Measurements from ENCODE around the gene SLC39A11. TPM values are rescaled to one million over a fixed set of nuclear protein-coding genes. Genes with fewer than 3 reads are reported as not detected.

The SLC39A11 gene
- total RNA-seq, 1 experiment from 2014 or later, result 46.4 TPM

DNA sequence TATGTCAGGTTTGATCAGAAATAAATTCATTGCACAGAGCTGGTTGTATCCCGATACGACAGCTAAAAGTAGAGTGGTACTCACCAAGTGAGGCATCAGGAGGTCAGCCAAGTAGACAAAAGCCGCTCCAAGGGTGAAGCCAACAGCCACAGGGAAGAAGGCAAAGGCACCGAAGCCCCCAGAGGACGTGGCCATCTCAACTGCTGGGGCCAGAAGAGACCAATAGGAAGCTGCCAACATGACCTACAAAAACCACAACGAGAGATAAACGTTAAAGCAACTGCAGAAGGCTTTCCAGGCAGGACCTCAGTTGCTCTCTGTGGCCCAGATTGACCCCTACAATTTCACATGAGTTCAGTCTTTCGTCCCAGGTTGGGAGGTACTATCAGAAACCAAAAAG is 61.0 kb downstream of the SLC39A11 start:
- no peak for ATAC-seq
- Histone ChIP-seq H3K36me3 (ENCODE audit: control insufficient read depth in 1 of 2, insufficient read depth in 2 of 2, low read length in 2 of 2) (peaks cover 0 to 6% of the 10 kb centered on the region in 2 experiments; a peak in 1 of 4 replicates), H3K9me2 (ENCODE audit: insufficient read depth) (no peaks in the 10 kb centered on the region), H3K9me3 (ENCODE audit: control insufficient read depth in 1 of 2, insufficient read depth in 1 of 2, low read depth in 1 of 2, low read length in 2 of 2) (no peaks in the 10 kb centered on the region), H3K9ac (ENCODE audit: low read length) (no peak overlapping the region), H3K27me3 (ENCODE audit: insufficient read depth, low read length) (no peaks in the 10 kb centered on the region), H3K4me3 (replicated peaks in 1 of 2; ENCODE audit: low read depth in 1 of 2, low read length in 2 of 2) (no peak overlapping the region), H2AFZ (ENCODE audit: low read depth, low read length, poor library complexity, severe bottlenecking) (no peak overlapping the region), H4K20me1 (ENCODE audit: insufficient read depth) (no peaks in the 10 kb centered on the region), H3K79me2 (ENCODE audit: insufficient read depth, low read length) (peaks cover 4% of the 10 kb centered on the region; the same call in 1 of the 2 replicates), H3K4me1 (ENCODE audit: control insufficient read depth in 1 of 2, insufficient read depth in 2 of 2, low read length in 2 of 2) (peaks cover 0 to 6% of the 10 kb centered on the region in 2 experiments; a peak in 1 of 4 replicates), H3K27ac (ENCODE audit: low read depth, low read length) (no peak overlapping the region), H3K4me2 (ENCODE audit: low read length) (no peak overlapping the region)
- intact Hi-C loops (cut with micrococcal nuclease), result no loop called here
- TF ChIP-seq POLR2A (IDR thresholded peaks at IDR 0.05; ENCODE audit: borderline replicate concordance, extremely low read depth, insufficient read depth, insufficient read length), result no peak
- TF ChIP-seq, protein P1, sequence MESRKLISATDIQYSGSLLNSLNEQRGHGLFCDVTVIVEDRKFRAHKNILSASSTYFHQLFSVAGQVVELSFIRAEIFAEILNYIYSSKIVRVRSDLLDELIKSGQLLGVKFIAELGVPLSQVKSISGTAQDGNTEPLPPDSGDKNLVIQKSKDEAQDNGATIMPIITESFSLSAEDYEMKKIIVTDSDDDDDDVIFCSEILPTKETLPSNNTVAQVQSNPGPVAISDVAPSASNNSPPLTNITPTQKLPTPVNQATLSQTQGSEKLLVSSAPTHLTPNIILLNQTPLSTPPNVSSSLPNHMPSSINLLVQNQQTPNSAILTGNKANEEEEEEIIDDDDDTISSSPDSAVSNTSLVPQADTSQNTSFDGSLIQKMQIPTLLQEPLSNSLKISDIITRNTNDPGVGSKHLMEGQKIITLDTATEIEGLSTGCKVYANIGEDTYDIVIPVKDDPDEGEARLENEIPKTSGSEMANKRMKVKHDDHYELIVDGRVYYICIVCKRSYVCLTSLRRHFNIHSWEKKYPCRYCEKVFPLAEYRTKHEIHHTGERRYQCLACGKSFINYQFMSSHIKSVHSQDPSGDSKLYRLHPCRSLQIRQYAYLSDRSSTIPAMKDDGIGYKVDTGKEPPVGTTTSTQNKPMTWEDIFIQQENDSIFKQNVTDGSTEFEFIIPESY (IDR thresholded peaks at IDR 0.05; ENCODE audit: extremely low read depth, insufficient replicate concordance, low read length), result no peak
- ChIA-PET CTCF (no interaction called here), POLR2A (no interaction called here), RAD21 (ENCODE audit: low non-redundant PET in 1 of 2, low total read pairs in 2 of 2, uncharacterized antibody in 2 of 2, unreplicated experiment in 2 of 2) (no interaction called here)
- DNase-seq (ENCODE audit: low read depth, low spot score), result no peak
- no TSS peak for BruUV-seq (replicated peaks)

DNA sequence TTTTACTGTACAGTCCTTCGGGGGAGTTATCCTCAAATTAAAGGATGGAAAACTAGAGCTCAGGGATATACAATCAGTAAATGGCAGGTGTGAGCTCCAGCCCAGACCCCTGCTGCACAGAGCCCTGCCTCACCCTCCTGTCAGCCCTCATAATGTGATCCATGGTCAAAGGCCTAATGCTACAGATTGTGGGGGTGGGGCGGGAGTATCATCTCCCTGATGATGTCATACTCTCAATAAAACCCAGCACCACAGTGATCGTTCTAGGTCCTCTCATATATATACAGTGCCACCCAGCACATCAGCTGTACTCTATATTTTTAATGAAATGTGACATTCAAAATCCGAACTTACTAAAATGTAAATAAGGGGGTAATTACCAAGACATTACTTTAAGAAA is 61.5 kb downstream of the SLC39A11 start:
- CTCF ChIA-PET, result no interaction called here

More for the DNA sequence above, 61.5 kb downstream of the SLC39A11 start:
- Histone ChIP-seq H3K9me2 (ENCODE audit: insufficient read depth) (no peaks in the 10 kb centered on the region), H3K79me2 (ENCODE audit: insufficient read depth, low read length) (peaks cover 4% of the 10 kb centered on the region; the same call in 1 of the 2 replicates), H4K20me1 (ENCODE audit: insufficient read depth) (no peaks in the 10 kb centered on the region), H3K9me3 (ENCODE audit: control insufficient read depth in 1 of 2, insufficient read depth in 1 of 2, low read depth in 1 of 2, low read length in 2 of 2) (no peaks in the 10 kb centered on the region), H3K27ac (ENCODE audit: low read depth, low read length) (no peak overlapping the region), H3K9ac (ENCODE audit: low read length) (no peak overlapping the region), H2AFZ (ENCODE audit: low read depth, low read length, poor library complexity, severe bottlenecking) (no peak overlapping the region), H3K4me1 (ENCODE audit: control insufficient read depth in 1 of 2, insufficient read depth in 2 of 2, low read length in 2 of 2) (peaks cover 0 to 6% of the 10 kb centered on the region in 2 experiments; a peak in 1 of 4 replicates), H3K4me2 (ENCODE audit: low read length) (no peak overlapping the region), H3K4me3 (replicated peaks in 1 of 2; ENCODE audit: low read depth in 1 of 2, low read length in 2 of 2) (no peak overlapping the region), H3K27me3 (ENCODE audit: insufficient read depth, low read length) (no peaks in the 10 kb centered on the region), H3K36me3 (ENCODE audit: control insufficient read depth in 1 of 2, insufficient read depth in 2 of 2, low read length in 2 of 2) (peaks cover 0 to 6% of the 10 kb centered on the region in 2 experiments; a peak in 1 of 4 replicates)
- no peak for TF ChIP-seq CEBPB (IDR thresholded peaks at IDR 0.05; ENCODE audit: low read depth)
- TF ChIP-seq, protein P2, sequence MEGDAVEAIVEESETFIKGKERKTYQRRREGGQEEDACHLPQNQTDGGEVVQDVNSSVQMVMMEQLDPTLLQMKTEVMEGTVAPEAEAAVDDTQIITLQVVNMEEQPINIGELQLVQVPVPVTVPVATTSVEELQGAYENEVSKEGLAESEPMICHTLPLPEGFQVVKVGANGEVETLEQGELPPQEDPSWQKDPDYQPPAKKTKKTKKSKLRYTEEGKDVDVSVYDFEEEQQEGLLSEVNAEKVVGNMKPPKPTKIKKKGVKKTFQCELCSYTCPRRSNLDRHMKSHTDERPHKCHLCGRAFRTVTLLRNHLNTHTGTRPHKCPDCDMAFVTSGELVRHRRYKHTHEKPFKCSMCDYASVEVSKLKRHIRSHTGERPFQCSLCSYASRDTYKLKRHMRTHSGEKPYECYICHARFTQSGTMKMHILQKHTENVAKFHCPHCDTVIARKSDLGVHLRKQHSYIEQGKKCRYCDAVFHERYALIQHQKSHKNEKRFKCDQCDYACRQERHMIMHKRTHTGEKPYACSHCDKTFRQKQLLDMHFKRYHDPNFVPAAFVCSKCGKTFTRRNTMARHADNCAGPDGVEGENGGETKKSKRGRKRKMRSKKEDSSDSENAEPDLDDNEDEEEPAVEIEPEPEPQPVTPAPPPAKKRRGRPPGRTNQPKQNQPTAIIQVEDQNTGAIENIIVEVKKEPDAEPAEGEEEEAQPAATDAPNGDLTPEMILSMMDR (IDR thresholded peaks at IDR 0.05 in 2 of 3, conservative IDR thresholded peaks at IDR 0.05 in 1 of 3; ENCODE audit: borderline replicate concordance in 1 of 3, insufficient read depth in 1 of 3, low read depth in 2 of 3, low read length in 2 of 3), result no peak
- TF ChIP-seq, protein P3, sequence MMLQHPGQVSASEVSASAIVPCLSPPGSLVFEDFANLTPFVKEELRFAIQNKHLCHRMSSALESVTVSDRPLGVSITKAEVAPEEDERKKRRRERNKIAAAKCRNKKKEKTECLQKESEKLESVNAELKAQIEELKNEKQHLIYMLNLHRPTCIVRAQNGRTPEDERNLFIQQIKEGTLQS (IDR thresholded peaks at IDR 0.05), result no peak
- TF ChIP-seq ZFX (IDR thresholded peaks at IDR 0.05), result no peak
- TF ChIP-seq CBX3 (IDR thresholded peaks at IDR 0.05; ENCODE audit: low read depth), result no peak
- TF ChIP-seq EGR1 (IDR thresholded peaks at IDR 0.05; ENCODE audit: low read depth), result no peak
- no peak for TF ChIP-seq FOSL1 (IDR thresholded peaks at IDR 0.05; ENCODE audit: low read depth)
- no peak for TF ChIP-seq SP1 (IDR thresholded peaks at IDR 0.05; ENCODE audit: low read depth)
- no peak for TF ChIP-seq YY1 (IDR thresholded peaks at IDR 0.05; ENCODE audit: extremely low read depth, insufficient replicate concordance, low read depth, low read length)
- TF ChIP-seq, protein P1 (IDR thresholded peaks at IDR 0.05; ENCODE audit: extremely low read depth, insufficient replicate concordance, low read length), result no peak
- no peak for TF ChIP-seq RAD21 (IDR thresholded peaks at IDR 0.05; ENCODE audit: low read depth)
- TF ChIP-seq TCF7L2 (IDR thresholded peaks at IDR 0.05; ENCODE audit: borderline replicate concordance, extremely low read depth, insufficient read depth, insufficient read length), result no peak
- no peak for TF ChIP-seq EZH2phosphoT487 (IDR thresholded peaks at IDR 0.05; ENCODE audit: borderline replicate concordance)
- RAD21 ChIA-PET (ENCODE audit: low non-redundant PET in 1 of 2, low total read pairs in 2 of 2, uncharacterized antibody in 2 of 2, unreplicated experiment in 2 of 2), result no interaction called here
- ATAC-seq, result no peak
- DNase-seq (ENCODE audit: low read depth, low spot score), result no peak
- BruUV-seq (replicated peaks), result TSS peak; percentile 22
- POLR2A ChIA-PET, result no interaction called here
- intact Hi-C loops (cut with micrococcal nuclease), result no loop called here
